ENCODE data around the gene ASXL1. TPM values are rescaled to one million over a fixed set of nuclear protein-coding genes. Genes with fewer than 3 reads are reported as not detected.
A peak's percentile ranks its signal among the peaks of the same experiment; 100 is the strongest.

Gene ASXL1
- polyA plus RNA-seq, 1 of the 3 experiments (the other 2 are of a cell fraction), result 36.6 TPM

GRCh38 chr20:32455171-32455900, 97.2 kb downstream of the ASXL1 start:
- peaks cover 25% of the 10 kb centered on the region for H4K20me1 ChIP-seq (ENCODE audit: insufficient read depth)
- H3K27ac ChIP-seq (ENCODE audit: low read depth in 2 of 2, low read length in 1 of 2), result peak overlapping the region in 1 of 2 experiments; percentile 94; a peak in 2 of 4 replicates
- H3K4me3 ChIP-seq (ENCODE audit: low read depth in 2 of 2, low read length in 1 of 2), result no peak overlapping the region
- H3K36me3 ChIP-seq (replicated peaks in 1 of 2; ENCODE audit: control insufficient read depth in 1 of 2, insufficient read depth in 2 of 2, low read length in 1 of 2), result peaks cover 5 to 45% of the 10 kb centered on the region in 2 experiments
- no peaks in the 10 kb centered on the region for H3K9me3 ChIP-seq
- DNase-seq, result no peak
- 88% methylated on average over 8 of the region's 12 CpGs for WGBS (ENCODE audit: low lambda C conversion rate)
- TF ChIP-seq EZH2phosphoT487 (IDR thresholded peaks at IDR 0.05; ENCODE audit: borderline replicate concordance, low read depth) (no peak), MAX (IDR thresholded peaks at IDR 0.05; ENCODE audit: low read depth) (no peak), POLR2AphosphoS5 (IDR thresholded peaks at IDR 0.05; ENCODE audit: low read depth, low read length) (no peak), ZBTB33 (IDR thresholded peaks at IDR 0.05; ENCODE audit: borderline replicate concordance, low read depth) (no peak), RFX5 (IDR thresholded peaks at IDR 0.05; ENCODE audit: low read length) (no peak), FOXJ3 (CRISPR knock-in tag; IDR thresholded peaks at IDR 0.05) (no peak), GABPA (IDR thresholded peaks at IDR 0.05; ENCODE audit: low read depth) (no peak), FOXM1 (IDR thresholded peaks at IDR 0.05; ENCODE audit: low read depth) (no peak), RXRA (IDR thresholded peaks at IDR 0.05; ENCODE audit: borderline replicate concordance, low read depth) (no peak), RAD21 (IDR thresholded peaks at IDR 0.05; ENCODE audit: low read length) (no peak), MEF2A (IDR thresholded peaks at IDR 0.05; ENCODE audit: borderline replicate concordance, low read depth) (no peak), NFIC (IDR thresholded peaks at IDR 0.05; ENCODE audit: borderline replicate concordance) (no peak), SMC3 (IDR thresholded peaks at IDR 0.05; ENCODE audit: low read depth, low read length) (no peak)
- CTCF ChIA-PET, result interaction anchor here (0.9 to 6.0 kb wide), 12 partner anchors 9 to 118 kb away, joined by 3 to 41 read pairs (median 6); no protein-coding TSS in a partner anchor
- H3K27me3 ChIP-seq (ENCODE audit: insufficient read depth), result no peaks in the 10 kb centered on the region
- H3K9me2 ChIP-seq, result no peaks in the 10 kb centered on the region
- H3K4me1 ChIP-seq (ENCODE audit: control insufficient read depth in 1 of 2, insufficient read depth in 2 of 2, low read depth in 1 of 2, low read length in 1 of 2), result peaks cover 5 to 82% of the 10 kb centered on the region in 2 experiments; a peak in 3 of 4 replicates
- POLR2A ChIA-PET, result interaction anchor here (0.6 kb wide), 1 partner anchor 851 kb away, joined by 3 read pairs; no protein-coding TSS in a partner anchor
- no peak overlapping the region for H3K9ac ChIP-seq
- H3F3A ChIP-seq (replicated peaks; ENCODE audit: insufficient read depth), result peaks cover 8% of the 10 kb centered on the region
- H3K4me2 ChIP-seq, result no peak overlapping the region
- H2AFZ ChIP-seq (ENCODE audit: low read depth), result no peak overlapping the region
- peaks cover 47% of the 10 kb centered on the region; the same call in 1 of the 2 replicates for H3K79me2 ChIP-seq (ENCODE audit: insufficient read depth)
